SK-N-MC (cell line): ENCODE results near the gene SFI1.
"Not testable (repeated sequence)": the region's sequence is repeated elsewhere in the genome, so short reads cannot be mapped to it uniquely, and the experiment has no call there.

Experiments
- DNase-seq: peaks from one replicate; pipeline ENCODE4 v3.0.0-alpha.2; 2011; ENCODE audit warnings: low read depth, low spot score
- H3K27ac ChIP-seq: fragments of 200-600 bp; sonication (generic); 2 replicates; pipeline ENCODE4 v1.5.1; 2016; ENCODE audit warnings: mixed run types
- H3K36me3 ChIP-seq: fragments of 200-600 bp; sonication (generic); 2 replicates; pipeline ENCODE4 v1.6.1; 2017; ENCODE audit warnings: antibody characterized with exemption, low read length, mixed read lengths; ENCODE audit not compliant: insufficient read depth
- H3K4me3 ChIP-seq: fragments of 200-600 bp; sonication (generic); 2 replicates; pipeline ENCODE4 v1.5.1; 2016
- H3K9ac ChIP-seq: fragments of 200-600 bp; sonication (generic); 2 replicates; pipeline ENCODE4 v1.8.0; 2017; ENCODE audit warnings: mixed run types, mixed read lengths; ENCODE audit not compliant: insufficient read length
- H3K9me3 ChIP-seq: fragments of 200-600 bp; sonication (generic); 2 replicates; pipeline ENCODE4 v1.6.1; 2017; ENCODE audit warnings: low read depth, mild to moderate bottlenecking, antibody characterized with exemption, low read length, moderate library complexity, mixed read lengths
- EZH2 ChIP-seq: fragments of 200-600 bp; sonication (generic); IDR thresholded peaks from one replicate; pipeline ENCODE4 v1.6.1; 2017; ENCODE audit warnings: antibody characterized with exemption
- FOXP2 ChIP-seq: optimal IDR thresholded peaks from 2 replicates; pipeline ENCODE3; 2011; ENCODE audit warnings: mild to moderate bottlenecking, moderate library complexity; ENCODE audit not compliant: insufficient read depth; ENCODE audit errors: extremely low read length, control extremely low read depth
- POLR2AphosphoS5 ChIP-seq: IDR thresholded peaks from 2 replicates; pipeline ENCODE4 v1.6.1; 2012; ENCODE audit warnings: mild to moderate bottlenecking, low read depth, low read length, borderline replicate concordance

SFI1 gene

GRCh38 chr22:31501738-31502137, 5.4 kb downstream of the SFI1 start:
- no peak for DNase-seq
- H3K4me3 ChIP-seq: no peak overlapping the region
- H3K9me3 ChIP-seq: no peaks in the 10 kb centered on the region; the same call in 1 of the 2 replicates
- peaks cover 8% of the 10 kb centered on the region; the same call in 1 of the 2 replicates for H3K36me3 ChIP-seq
- no peak overlapping the region for H3K27ac ChIP-seq
- no peak for TF ChIP-seq POLR2AphosphoS5
- no peak for TF ChIP-seq FOXP2
- no peak for TF ChIP-seq EZH2
- H3K9ac ChIP-seq: no peak overlapping the region

GRCh38 chr22:31503211-31503964, 7.1 kb downstream of the SFI1 start:
- Histone ChIP-seq H3K9ac (no peak overlapping the region), H3K36me3 (peaks cover 6% of the 10 kb centered on the region; the same call in 1 of the 2 replicates)

GRCh38 chr22:31504282-31504681, 7.9 kb downstream of the SFI1 start:
- Histone ChIP-seq H3K27ac (no peak overlapping the region), H3K36me3 (peaks cover 11% of the 10 kb centered on the region; the same call in 1 of the 2 replicates), H3K9ac (no peak overlapping the region), H3K4me3 (no peak overlapping the region), H3K9me3 (no peaks in the 10 kb centered on the region)
- no peak for TF ChIP-seq EZH2
- TF ChIP-seq POLR2AphosphoS5: no peak
- no peak for TF ChIP-seq FOXP2
- no peak for DNase-seq

More at GRCh38 chr22:31503211-31503964, 7.1 kb downstream of the SFI1 start:
- no peak overlapping the region for H3K4me3 ChIP-seq
- no peak for TF ChIP-seq FOXP2
- no peak for TF ChIP-seq EZH2
- TF ChIP-seq POLR2AphosphoS5: no peak
- no peak for DNase-seq
- H3K9me3 ChIP-seq: no peaks in the 10 kb centered on the region
- no peak overlapping the region for H3K27ac ChIP-seq

GRCh38 chr22:31507517-31507916, 11.2 kb downstream of the SFI1 start:
- not testable (repeated sequence) for H3K9me3 ChIP-seq, H3K9ac ChIP-seq, DNase-seq, H3K4me3 ChIP-seq, H3K27ac ChIP-seq
- peaks cover 20% of the 10 kb centered on the region; the same call in 1 of the 2 replicates for H3K36me3 ChIP-seq

GRCh38 chr22:31508536-31508935, 12.2 kb downstream of the SFI1 start:
- Histone ChIP-seq H3K27ac (no peak overlapping the region), H3K9ac (no peak overlapping the region), H3K9me3 (no peaks in the 10 kb centered on the region), H3K36me3 (peaks cover 20% of the 10 kb centered on the region; the same call in 1 of the 2 replicates), H3K4me3 (no peak overlapping the region)
- TF ChIP-seq FOXP2 (no peak), EZH2 (no peak), POLR2AphosphoS5 (no peak)
- DNase-seq: no peak

GRCh38 chr22:31509061-31509762, 12.9 kb downstream of the SFI1 start:
- H3K36me3 ChIP-seq: peaks cover 20% of the 10 kb centered on the region; the same call in 1 of the 2 replicates
- TF ChIP-seq FOXP2 (no peak), EZH2 (no peak), POLR2AphosphoS5 (no peak)
- DNase-seq: no peak
- no peak overlapping the region for H3K9ac ChIP-seq
- H3K9me3 ChIP-seq: no peaks in the 10 kb centered on the region
- no peak overlapping the region for H3K4me3 ChIP-seq
- H3K27ac ChIP-seq: no peak overlapping the region

GRCh38 chr22:31520051-31520450, 23.7 kb downstream of the SFI1 start:
- Histone ChIP-seq H3K27ac (no peak overlapping the region), H3K4me3 (no peak overlapping the region), H3K36me3 (peaks cover 2% of the 10 kb centered on the region), H3K9ac (no peak overlapping the region), H3K9me3 (no peaks in the 10 kb centered on the region)
- DNase-seq: no peak
- TF ChIP-seq EZH2 (no peak), POLR2AphosphoS5 (no peak), FOXP2 (no peak)

- not testable (repeated sequence) for H3K4me3 ChIP-seq, DNase-seq, H3K27ac ChIP-seq, H3K9me3 ChIP-seq, H3K9ac ChIP-seq
- peaks cover 12% of the 10 kb centered on the region for H3K36me3 ChIP-seq
These were observed 27.8 kb downstream of the SFI1 start for GRCh38 chr22:31524132-31524531.

GRCh38 chr22:31526270-31526669, 29.9 kb downstream of the SFI1 start:
- DNase-seq: no peak
- H3K27ac ChIP-seq: no peak overlapping the region
- no peak overlapping the region for H3K4me3 ChIP-seq
- TF ChIP-seq EZH2: no peak
- TF ChIP-seq POLR2AphosphoS5: no peak
- TF ChIP-seq FOXP2: no peak
- peaks cover 12% of the 10 kb centered on the region for H3K36me3 ChIP-seq
- H3K9ac ChIP-seq: no peak overlapping the region
- H3K9me3 ChIP-seq: 0 out of 2 replicates have a peak, but pooled peaks cover 5% of the 10 kb centered on the region
